GM10266 (cell line): ENCODE measurements around the gene CADPS2.

ENCODE experiments used
- DNase-seq: peaks from one replicate; pipeline ENCODE4 v3.0.0; 2012; ENCODE audit errors: extremely low spot score
- CTCF ChIP-seq: IDR thresholded peaks from 2 replicates; pipeline ENCODE4 v1.5.1; 2012; ENCODE audit warnings: mild to moderate bottlenecking, low read depth; ENCODE audit not compliant: control insufficient read depth, insufficient read depth; ENCODE audit errors: missing control alignments

CADPS2 gene

GRCh38 chr7:122770686-122771335 lies 115.4 kb downstream of the CADPS2 start:
- no peak for TF ChIP-seq CTCF
- DNase-seq, result no peak

GRCh38 chr7:122768827-122769226 lies 117.4 kb downstream of the CADPS2 start:
- no peak for TF ChIP-seq CTCF
- DNase-seq, result no peak

- no peak for DNase-seq
- no peak for TF ChIP-seq CTCF
Observed at GRCh38 chr7:122767339-122767738, 118.9 kb downstream of the CADPS2 start.

- TF ChIP-seq CTCF, result no peak
- no peak for DNase-seq
Observed at GRCh38 chr7:122766593-122766992, 119.7 kb downstream of the CADPS2 start.

GRCh38 chr7:122764902-122765301 lies 121.4 kb downstream of the CADPS2 start:
- DNase-seq, result no peak
- TF ChIP-seq CTCF, result no peak

- no peak for DNase-seq
- TF ChIP-seq CTCF, result no peak
Observed at GRCh38 chr7:122764020-122764419, 122.2 kb downstream of the CADPS2 start.

GRCh38 chr7:122762071-122762470 lies 124.2 kb downstream of the CADPS2 start:
- no peak for TF ChIP-seq CTCF
- no peak for DNase-seq
